Rectal smooth muscle tissue (tissue), 1 donor: ENCODE results near the gene RELL1.

Source experiments
- H3K27ac ChIP-seq: one replicate; pipeline ENCODE4 v1.7.0; 2013; ENCODE audit warnings: low read depth, low read length, inconsistent platforms
- H3K27me3 ChIP-seq: one replicate; pipeline ENCODE4 v1.7.0; 2013; ENCODE audit warnings: low read length; ENCODE audit not compliant: control insufficient read depth, insufficient read depth
- H3K36me3 ChIP-seq: one replicate; pipeline ENCODE4 v1.7.0; 2013; ENCODE audit warnings: low read length; ENCODE audit not compliant: control insufficient read depth, insufficient read depth
- H3K4me1 ChIP-seq: one replicate; pipeline ENCODE4 v1.7.0; 2013; ENCODE audit warnings: low read length; ENCODE audit not compliant: control insufficient read depth, insufficient read depth
- H3K4me3 ChIP-seq: one replicate; pipeline ENCODE4 v1.7.0; 2013; ENCODE audit warnings: low read length
- H3K9ac ChIP-seq: one replicate; pipeline ENCODE4 v1.7.0; 2013; ENCODE audit warnings: low read length

The RELL1 gene, protein sequence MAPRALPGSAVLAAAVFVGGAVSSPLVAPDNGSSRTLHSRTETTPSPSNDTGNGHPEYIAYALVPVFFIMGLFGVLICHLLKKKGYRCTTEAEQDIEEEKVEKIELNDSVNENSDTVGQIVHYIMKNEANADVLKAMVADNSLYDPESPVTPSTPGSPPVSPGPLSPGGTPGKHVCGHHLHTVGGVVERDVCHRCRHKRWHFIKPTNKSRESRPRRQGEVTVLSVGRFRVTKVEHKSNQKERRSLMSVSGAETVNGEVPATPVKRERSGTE

DNA sequence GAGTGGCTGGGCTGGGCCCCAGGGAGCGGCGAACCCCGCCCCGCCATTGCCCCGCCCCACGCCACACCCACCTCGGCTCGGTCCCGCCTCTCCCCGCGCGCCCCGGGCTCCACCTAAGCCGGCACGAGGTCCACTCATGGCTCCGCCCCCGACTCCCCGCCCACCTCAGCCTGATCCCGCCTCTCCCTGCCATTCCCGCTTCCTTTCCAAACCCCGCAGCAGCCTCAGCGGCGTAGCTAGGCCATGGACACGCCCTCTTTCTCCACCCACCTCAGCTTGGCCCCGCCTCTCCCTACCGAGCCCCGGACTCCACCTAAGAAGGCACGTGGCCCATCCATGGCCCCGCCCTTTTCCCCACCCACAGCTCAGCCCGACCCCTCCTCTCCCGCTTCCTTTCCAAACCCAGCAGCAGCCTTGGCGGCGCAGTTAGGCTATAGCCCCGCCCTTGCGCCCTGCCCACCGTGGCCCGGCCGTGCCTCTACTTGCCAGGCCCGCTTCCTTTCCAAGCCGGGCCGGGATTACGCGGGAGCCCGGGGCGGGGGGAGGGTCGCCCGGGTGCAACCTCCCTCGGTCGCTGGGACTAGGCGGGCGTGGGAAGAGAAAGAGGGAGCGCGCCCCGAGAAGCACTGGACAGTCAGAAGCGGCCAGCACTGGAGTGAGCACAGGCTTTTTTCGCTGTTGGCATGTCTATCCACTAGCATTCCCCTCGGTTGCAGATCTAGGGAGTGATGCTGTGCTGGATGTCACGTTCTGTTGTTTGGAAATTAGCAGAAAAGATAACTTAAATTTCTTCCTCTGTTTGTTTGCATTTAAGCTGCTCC is at the start of gene RELL1:
TSS of gene RELL1 (minus strand) at position 4 of the 821 bp plus-strand sequence. CDS start 89 bp downstream, outside the sequence.
- H3K27me3 ChIP-seq = no peaks in the 10 kb centered on the region
- no peaks in the 10 kb centered on the region for H3K36me3 ChIP-seq
- peak within 1 kb of the TSS; percentile 91 for H3K9ac ChIP-seq

DNA sequence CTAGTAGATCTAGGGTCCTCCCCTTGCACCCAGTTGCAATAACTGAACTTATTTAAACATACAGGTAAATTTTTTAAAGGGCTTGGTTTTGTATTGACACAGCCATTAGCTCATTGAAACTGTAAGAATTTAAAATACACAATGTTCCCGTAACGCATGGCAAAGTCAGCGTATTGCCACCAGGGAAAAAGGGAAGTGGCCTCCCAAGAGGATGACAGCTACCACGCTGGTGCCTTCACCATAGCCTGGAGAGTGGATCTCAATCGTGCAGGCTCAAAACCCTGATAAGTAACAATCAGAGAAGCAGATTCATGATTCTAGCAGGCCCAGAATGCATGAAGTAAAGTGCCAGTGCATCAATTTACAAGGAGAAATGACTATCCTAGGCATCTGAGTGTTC is 49.4 kb upstream of the RELL1 start:
- Histone ChIP-seq H3K27ac (no peak overlapping the region), H3K4me1 (no peaks in the 10 kb centered on the region), H3K9ac (no peak overlapping the region), H3K36me3 (no peaks in the 10 kb centered on the region), H3K4me3 (no peak overlapping the region), H3K27me3 (no peaks in the 10 kb centered on the region)

More for the DNA sequence above, at the start of gene RELL1:
- H3K4me1 ChIP-seq = peaks cover 7% of the 10 kb centered on the region
- H3K4me3 ChIP-seq = peak within 1 kb of the TSS; percentile 81
- H3K27ac ChIP-seq = peak within 1 kb of the TSS; percentile 97

DNA sequence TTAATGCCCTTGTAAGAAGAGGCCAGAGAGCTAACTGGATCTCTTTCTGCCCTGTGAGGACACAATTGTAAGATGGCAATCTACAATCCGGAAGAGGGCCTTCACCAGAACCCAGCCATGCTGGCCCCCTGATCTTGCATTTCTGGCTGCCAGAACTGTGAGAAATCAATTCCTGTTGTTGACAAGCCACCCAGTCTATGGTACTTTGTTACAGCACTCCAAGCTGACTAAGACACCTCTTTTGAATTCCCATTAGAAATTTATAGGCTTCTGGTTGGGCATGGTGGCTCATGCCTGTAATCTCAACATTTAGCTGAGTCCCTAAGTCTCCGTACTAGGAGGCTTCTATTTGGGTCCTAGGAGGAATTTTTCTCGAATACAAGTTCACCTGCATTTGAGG is 48.8 kb upstream of the RELL1 start:
- Histone ChIP-seq H3K4me3 (no peak overlapping the region), H3K36me3 (no peaks in the 10 kb centered on the region), H3K9ac (no peak overlapping the region), H3K27ac (no peak overlapping the region), H3K4me1 (no peaks in the 10 kb centered on the region), H3K27me3 (no peaks in the 10 kb centered on the region)

DNA sequence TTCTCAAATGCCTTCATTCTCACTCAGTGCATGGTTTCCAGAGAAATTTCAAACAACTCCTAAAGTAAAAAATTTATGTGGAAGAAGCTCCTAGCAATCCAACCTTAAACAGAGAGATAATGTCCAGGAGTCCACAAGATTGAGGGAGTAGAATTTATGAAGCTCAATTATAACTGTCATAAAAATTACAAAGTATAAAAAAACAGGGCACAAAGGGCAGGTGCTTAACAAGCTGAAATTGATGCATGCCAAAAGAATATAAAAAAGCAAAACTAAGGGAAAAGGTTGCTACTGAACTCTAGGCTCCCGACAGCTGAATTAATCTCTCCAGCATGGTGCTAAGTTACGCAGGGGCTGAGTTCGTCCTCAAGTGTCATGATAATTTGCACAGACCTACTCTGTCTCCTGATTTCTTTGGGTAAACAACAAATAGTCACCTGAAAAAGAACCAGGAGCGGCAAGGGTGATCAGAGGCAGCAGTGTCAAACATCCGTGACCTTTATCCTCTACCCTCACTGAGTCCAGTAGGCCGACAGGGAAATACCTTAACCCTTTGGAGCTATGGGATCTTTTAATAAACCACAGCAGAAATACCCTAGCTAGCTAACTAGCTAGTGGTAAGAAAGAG is 47.2 kb upstream of the RELL1 start:
- no peak overlapping the region for H3K9ac ChIP-seq
- no peaks in the 10 kb centered on the region for H3K4me1 ChIP-seq
- H3K4me3 ChIP-seq = no peak overlapping the region
- H3K36me3 ChIP-seq = no peaks in the 10 kb centered on the region
- H3K27me3 ChIP-seq = peaks cover 2% of the 10 kb centered on the region
- H3K27ac ChIP-seq = no peak overlapping the region

DNA sequence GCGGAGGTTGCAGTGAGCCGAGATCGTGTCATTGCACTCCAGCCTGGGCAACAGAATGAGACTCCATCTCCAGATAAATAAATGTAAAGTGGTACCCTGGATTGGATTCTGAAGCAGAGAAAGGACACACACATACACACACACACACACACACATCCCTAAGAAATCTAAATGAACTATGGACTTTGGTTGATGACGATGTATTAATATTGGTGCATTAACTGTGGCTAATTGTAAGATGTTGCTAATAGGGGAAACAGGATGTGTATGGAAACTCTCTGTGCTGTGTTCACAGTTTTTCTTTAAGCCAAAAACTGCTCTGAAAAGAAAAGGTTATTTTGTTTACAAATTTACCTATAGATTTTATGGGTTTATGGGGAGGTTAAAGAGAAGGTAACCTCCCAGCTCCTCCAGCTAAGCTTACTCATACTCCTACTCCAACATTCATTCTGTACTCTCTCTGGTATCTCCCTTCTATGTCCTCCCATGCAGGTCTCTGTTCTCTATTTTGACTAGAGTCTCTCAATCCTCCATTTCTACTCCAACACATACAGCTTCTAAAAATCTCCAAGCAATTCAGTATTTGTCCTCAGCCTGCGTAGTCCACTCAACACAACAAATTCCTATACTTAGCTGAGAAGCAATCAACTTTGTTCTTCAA is 46.5 kb upstream of the RELL1 start:
- Histone ChIP-seq H3K36me3 (no peaks in the 10 kb centered on the region), H3K27me3 (peaks cover 2% of the 10 kb centered on the region), H3K9ac (no peak overlapping the region), H3K27ac (no peak overlapping the region), H3K4me3 (no peak overlapping the region), H3K4me1 (no peaks in the 10 kb centered on the region)

DNA sequence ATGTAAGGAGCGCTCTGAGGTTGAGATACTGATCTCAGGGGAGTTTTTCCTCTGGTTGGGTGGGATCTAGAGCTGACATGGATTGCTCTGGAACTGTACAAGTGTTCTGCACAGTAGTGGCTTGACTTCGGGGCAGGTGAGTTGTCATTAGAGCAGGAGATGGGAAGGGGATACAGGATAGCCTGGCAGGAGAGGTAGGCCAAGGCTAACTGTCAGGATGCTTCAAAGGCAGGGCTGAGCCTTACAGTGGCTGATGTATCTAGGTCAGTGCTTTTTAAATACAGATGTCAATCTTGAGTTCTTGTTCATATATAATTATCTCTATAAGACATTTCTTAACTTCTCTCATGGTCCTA is 43.5 kb upstream of the RELL1 start:
- H3K27me3 ChIP-seq = peaks cover 2% of the 10 kb centered on the region
- no peak overlapping the region for H3K27ac ChIP-seq
- H3K4me1 ChIP-seq = no peaks in the 10 kb centered on the region
- H3K36me3 ChIP-seq = no peaks in the 10 kb centered on the region
- H3K9ac ChIP-seq = no peak overlapping the region
- H3K4me3 ChIP-seq = no peak overlapping the region

DNA sequence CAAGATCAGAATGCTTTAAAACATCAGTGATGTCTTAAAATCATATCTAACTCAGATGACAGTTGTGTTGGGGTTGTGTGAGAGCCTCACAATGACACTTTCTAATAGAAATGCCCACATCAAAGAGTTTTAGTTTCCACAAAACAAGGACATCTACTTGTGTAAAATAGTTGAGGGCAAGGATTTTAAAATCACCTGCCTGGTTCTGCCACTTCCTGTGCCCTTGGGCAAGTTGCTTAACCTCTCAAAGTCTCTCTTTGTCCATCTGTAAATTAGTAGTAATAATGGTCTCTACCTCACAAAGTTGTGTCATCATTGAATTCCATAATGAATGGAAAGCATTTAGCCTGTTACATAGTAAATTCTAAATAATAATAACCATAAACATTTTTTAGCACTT is 41.9 kb upstream of the RELL1 start:
- H3K4me3 ChIP-seq = no peak overlapping the region
- H3K4me1 ChIP-seq = no peaks in the 10 kb centered on the region
- H3K27me3 ChIP-seq = peaks cover 2% of the 10 kb centered on the region
- no peak overlapping the region for H3K9ac ChIP-seq
- H3K27ac ChIP-seq = no peak overlapping the region
- H3K36me3 ChIP-seq = no peaks in the 10 kb centered on the region

DNA sequence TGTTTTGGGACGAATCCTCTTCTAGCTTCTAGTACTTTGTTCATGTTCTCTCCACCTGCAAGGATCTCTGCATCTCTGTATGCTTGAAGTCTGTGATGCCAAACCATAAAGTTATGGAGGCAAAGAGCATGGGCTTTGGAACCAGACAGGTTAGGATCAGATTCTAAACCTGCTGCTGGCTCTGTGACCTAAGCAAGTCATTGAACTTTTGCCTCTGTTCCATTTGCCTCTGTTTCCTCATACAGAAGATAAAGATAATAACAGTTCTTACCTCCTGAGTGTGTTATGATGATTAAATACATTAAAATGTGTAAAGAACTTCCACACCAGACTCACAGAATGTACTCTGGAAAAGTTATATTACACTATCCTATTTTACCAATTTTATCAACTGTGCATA is 41.5 kb upstream of the RELL1 start:
- no peaks in the 10 kb centered on the region for H3K4me1 ChIP-seq
- no peak overlapping the region for H3K4me3 ChIP-seq
- no peaks in the 10 kb centered on the region for H3K36me3 ChIP-seq
- H3K9ac ChIP-seq = no peak overlapping the region
- peaks cover 2% of the 10 kb centered on the region for H3K27me3 ChIP-seq
- no peak overlapping the region for H3K27ac ChIP-seq

DNA sequence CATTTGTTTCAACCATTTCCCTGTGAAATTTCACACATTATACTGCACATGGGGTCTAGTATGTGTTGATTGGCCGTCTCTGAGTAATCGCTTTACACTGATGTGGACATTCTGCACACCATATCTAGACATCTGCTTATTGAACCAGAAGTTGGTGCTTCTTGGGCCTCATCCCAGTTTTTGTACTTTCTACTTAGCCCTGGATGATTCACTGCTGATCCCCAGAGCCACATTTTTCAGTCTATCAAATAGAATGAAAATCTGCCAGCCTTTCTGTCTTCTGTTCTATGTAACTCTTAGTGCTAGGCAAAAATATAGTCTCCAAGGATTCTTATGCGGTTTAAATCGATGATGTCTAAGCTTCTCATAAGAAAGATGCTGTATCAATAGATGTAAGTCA is 40.5 kb upstream of the RELL1 start:
- no peak overlapping the region for H3K9ac ChIP-seq
- H3K27me3 ChIP-seq = peaks cover 2% of the 10 kb centered on the region
- H3K4me3 ChIP-seq = no peak overlapping the region
- no peak overlapping the region for H3K27ac ChIP-seq
- H3K36me3 ChIP-seq = no peaks in the 10 kb centered on the region
- H3K4me1 ChIP-seq = no peaks in the 10 kb centered on the region

DNA sequence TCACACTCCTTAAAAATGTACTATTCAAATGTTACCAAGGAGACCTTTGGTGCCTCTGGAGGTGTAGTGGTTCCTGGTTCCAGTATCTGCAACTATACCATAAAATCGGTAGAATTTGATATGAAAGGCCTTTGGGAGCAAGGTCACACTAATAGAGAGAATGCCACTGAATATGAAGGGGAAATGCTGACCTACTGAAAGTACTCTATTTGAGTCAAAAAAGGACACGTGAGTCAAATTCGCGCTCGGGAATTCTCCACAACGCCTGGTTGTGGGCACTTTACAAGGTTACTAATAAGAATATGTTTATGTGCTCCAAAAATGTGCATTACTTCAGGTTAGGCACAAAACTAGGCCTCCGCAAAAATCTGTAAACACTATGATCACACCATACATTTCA is 39.5 kb upstream of the RELL1 start:
- H3K36me3 ChIP-seq = no peaks in the 10 kb centered on the region
- H3K27ac ChIP-seq = no peak overlapping the region
- no peak overlapping the region for H3K4me3 ChIP-seq
- peaks cover 2% of the 10 kb centered on the region for H3K27me3 ChIP-seq
- no peak overlapping the region for H3K9ac ChIP-seq
- H3K4me1 ChIP-seq = no peaks in the 10 kb centered on the region

DNA sequence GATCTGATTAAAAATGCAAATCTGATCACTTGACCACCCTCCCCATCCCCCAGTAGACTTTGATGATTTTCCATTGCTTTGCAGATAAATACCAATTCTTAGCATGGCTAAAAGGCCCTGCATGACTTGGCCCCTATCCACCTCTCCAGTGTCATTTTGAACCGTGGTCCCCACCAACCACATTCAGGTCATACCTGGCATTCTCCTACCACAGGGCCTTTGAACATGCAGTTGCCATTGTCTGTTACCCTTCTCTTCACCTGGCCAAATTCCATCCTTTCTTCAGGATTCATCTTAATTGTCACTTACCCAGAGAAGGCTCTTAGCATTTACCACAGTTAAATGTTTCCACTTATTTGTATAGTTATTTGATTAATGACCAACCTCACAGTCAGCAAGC is 36.9 kb upstream of the RELL1 start:
- Histone ChIP-seq H3K4me3 (no peak overlapping the region), H3K9ac (no peak overlapping the region), H3K36me3 (no peaks in the 10 kb centered on the region)

DNA sequence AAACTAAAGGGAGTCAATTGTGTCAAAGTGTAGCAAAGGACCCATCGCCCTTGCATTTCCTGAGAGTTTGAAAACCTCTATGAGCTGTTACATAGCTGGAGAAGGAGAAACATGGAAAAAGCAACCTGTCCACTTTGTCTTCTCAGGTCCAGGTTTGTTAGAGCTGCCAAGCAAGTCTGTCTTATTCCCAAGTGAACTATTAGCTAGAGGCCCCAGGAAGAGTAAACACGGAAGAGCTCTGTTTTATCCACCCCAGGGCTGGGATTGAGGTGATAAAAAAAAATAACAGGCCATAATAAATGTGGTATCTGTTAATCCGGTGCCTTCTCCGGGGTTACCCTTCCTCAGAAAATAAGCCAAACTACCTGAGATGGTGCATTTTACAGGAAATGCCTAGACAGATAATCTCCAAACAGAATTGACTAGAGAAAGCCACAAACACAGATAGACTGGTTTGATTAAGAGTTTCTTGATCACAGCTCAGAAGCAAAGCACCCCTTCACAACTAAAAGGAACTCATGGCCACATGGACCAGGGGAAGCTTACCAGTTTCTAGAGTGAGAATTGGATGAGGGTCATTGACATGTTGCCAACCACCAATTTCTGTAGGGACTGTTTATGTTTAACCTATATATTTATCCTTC is 35.9 kb upstream of the RELL1 start:
- H3K36me3 ChIP-seq = no peaks in the 10 kb centered on the region
- H3K4me1 ChIP-seq = no peaks in the 10 kb centered on the region
- H3K4me3 ChIP-seq = no peak overlapping the region
- H3K9ac ChIP-seq = no peak overlapping the region
- no peaks in the 10 kb centered on the region for H3K27me3 ChIP-seq
- no peak overlapping the region for H3K27ac ChIP-seq

More for the DNA sequence above, 36.9 kb upstream of the RELL1 start:
- no peak overlapping the region for H3K27ac ChIP-seq
- no peaks in the 10 kb centered on the region for H3K27me3 ChIP-seq
- no peaks in the 10 kb centered on the region for H3K4me1 ChIP-seq
